GM12891 (cell line): ENCODE results near the gene TRAF1.

ENCODE experiments used
- POLR2A ChIP-seq: IDR thresholded peaks from 2 replicates; pipeline ENCODE4 v1.6.1; 2011; ENCODE audit warnings: low read depth, low read length, control low read depth
- POLR2AphosphoS5 ChIP-seq: IDR thresholded peaks from 2 replicates; pipeline ENCODE4 v1.6.1; 2011; ENCODE audit warnings: low read depth, low read length, control low read depth
- SPI1 ChIP-seq: IDR thresholded peaks from 2 replicates; pipeline ENCODE4 v1.6.1; 2011; ENCODE audit warnings: low read depth, low read length, control low read depth

DNA sequence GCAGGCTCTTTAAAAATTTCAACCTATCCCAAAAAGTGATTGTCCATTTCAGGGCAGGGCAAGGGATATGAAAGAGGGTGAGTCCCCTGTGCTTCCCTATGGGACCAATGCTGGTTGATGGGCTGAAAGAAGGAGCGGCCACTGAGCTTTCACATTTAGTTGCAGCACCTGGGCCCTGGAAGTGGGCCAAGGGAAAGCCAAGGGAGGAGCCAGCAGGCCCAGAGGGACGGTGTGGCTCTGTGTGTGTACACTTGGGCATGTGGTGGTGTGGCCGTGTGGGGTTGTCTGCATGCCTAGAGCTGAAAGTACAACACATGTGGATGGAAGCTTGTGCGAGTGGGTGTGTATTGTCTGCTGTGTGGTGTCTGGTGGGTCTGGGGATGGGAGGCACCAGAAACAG, 69.9 kb downstream of the TRAF1 start:
- TF ChIP-seq POLR2A (no peak), POLR2AphosphoS5 (no peak), SPI1 (no peak)
